WERI-Rb-1 (cell line): ENCODE measurements around the gene IFNK.

Source experiments
- DNase-seq: peaks from one replicate; pipeline ENCODE4 v3.0.0-alpha.2; 2020
- H3K27ac ChIP-seq: fragments of 250-450 bp; sonication (Bioruptor Pico); 2 replicates; pipeline ENCODE4 v1.5.1; 2020; ENCODE audit warnings: mild to moderate bottlenecking, moderate library complexity
- H3K27me3 ChIP-seq: fragments of 250-450 bp; sonication (Bioruptor Pico); 2 replicates; pipeline ENCODE4 v1.5.1; 2021; ENCODE audit warnings: mild to moderate bottlenecking, low read depth, moderate library complexity; ENCODE audit not compliant: insufficient read depth, severe bottlenecking
- H3K36me3 ChIP-seq: fragments of 250-450 bp; sonication (Bioruptor Pico); 2 replicates; pipeline ENCODE4 v1.5.1; 2020; ENCODE audit warnings: mild to moderate bottlenecking, moderate library complexity
- H3K4me3 ChIP-seq: 2 replicates; pipeline ENCODE4 v1.5.1; 2011; ENCODE audit warnings: low read depth, mild to moderate bottlenecking, control low read depth, low read length
- H3K9me3 ChIP-seq: fragments of 250-450 bp; sonication (Bioruptor Pico); 2 replicates; pipeline ENCODE4 v1.5.1; 2021; ENCODE audit warnings: mild to moderate bottlenecking, moderate library complexity; ENCODE audit not compliant: severe bottlenecking
- CTCF ChIP-seq: IDR thresholded peaks from 2 replicates; pipeline ENCODE4 v1.5.1; 2011; ENCODE audit warnings: low read depth, mild to moderate bottlenecking, control low read depth, inconsistent platforms, low read length

IFNK gene

GRCh38 chr9:27560457-27560856 is 36.4 kb downstream of the IFNK start:
- no peak for TF ChIP-seq CTCF
- no peaks in the 10 kb centered on the region for H3K9me3 ChIP-seq
- no peak overlapping the region for H3K4me3 ChIP-seq
- no peaks in the 10 kb centered on the region for H3K27me3 ChIP-seq
- no peak for DNase-seq
- no peak overlapping the region for H3K27ac ChIP-seq
- H3K36me3 ChIP-seq = peaks cover 19% of the 10 kb centered on the region

- H3K4me3 ChIP-seq = no peak overlapping the region
- H3K36me3 ChIP-seq = peaks cover 12% of the 10 kb centered on the region
- TF ChIP-seq CTCF = no peak
Measured at GRCh38 chr9:27561685-27562084, 37.6 kb downstream of the IFNK start.

GRCh38 chr9:27563738-27564430 is 39.8 kb downstream of the IFNK start:
- no peak overlapping the region for H3K4me3 ChIP-seq
- H3K27me3 ChIP-seq = no peaks in the 10 kb centered on the region
- H3K9me3 ChIP-seq = no peaks in the 10 kb centered on the region
- TF ChIP-seq CTCF = no peak
- no peak for DNase-seq
- peaks cover 8% of the 10 kb centered on the region for H3K36me3 ChIP-seq
- no peak overlapping the region for H3K27ac ChIP-seq

More at GRCh38 chr9:27561685-27562084, 37.6 kb downstream of the IFNK start:
- no peaks in the 10 kb centered on the region for H3K27me3 ChIP-seq
- no peak for DNase-seq
- H3K9me3 ChIP-seq = no peaks in the 10 kb centered on the region
- no peak overlapping the region for H3K27ac ChIP-seq

GRCh38 chr9:27564670-27565069 is 40.6 kb downstream of the IFNK start:
- peaks cover 8% of the 10 kb centered on the region for H3K36me3 ChIP-seq
- TF ChIP-seq CTCF = no peak
- no peak overlapping the region for H3K27ac ChIP-seq
- no peaks in the 10 kb centered on the region for H3K27me3 ChIP-seq
- no peaks in the 10 kb centered on the region for H3K9me3 ChIP-seq
- H3K4me3 ChIP-seq = no peak overlapping the region
- DNase-seq = no peak

GRCh38 chr9:27565696-27566095 is 41.6 kb downstream of the IFNK start:
- Histone ChIP-seq H3K27me3 (no peaks in the 10 kb centered on the region), H3K36me3 (peaks cover 8% of the 10 kb centered on the region), H3K27ac (no peak overlapping the region), H3K4me3 (no peak overlapping the region), H3K9me3 (no peaks in the 10 kb centered on the region)
- DNase-seq = no peak
- TF ChIP-seq CTCF = no peak

GRCh38 chr9:27566118-27566517 is 42.0 kb downstream of the IFNK start:
- no peak for TF ChIP-seq CTCF
- Histone ChIP-seq H3K27me3 (no peaks in the 10 kb centered on the region), H3K27ac (no peak overlapping the region), H3K4me3 (no peak overlapping the region), H3K9me3 (no peaks in the 10 kb centered on the region), H3K36me3 (peaks cover 6% of the 10 kb centered on the region)
- no peak for DNase-seq
